Measurements from ENCODE around the gene MCC.

The MCC gene

DNA sequence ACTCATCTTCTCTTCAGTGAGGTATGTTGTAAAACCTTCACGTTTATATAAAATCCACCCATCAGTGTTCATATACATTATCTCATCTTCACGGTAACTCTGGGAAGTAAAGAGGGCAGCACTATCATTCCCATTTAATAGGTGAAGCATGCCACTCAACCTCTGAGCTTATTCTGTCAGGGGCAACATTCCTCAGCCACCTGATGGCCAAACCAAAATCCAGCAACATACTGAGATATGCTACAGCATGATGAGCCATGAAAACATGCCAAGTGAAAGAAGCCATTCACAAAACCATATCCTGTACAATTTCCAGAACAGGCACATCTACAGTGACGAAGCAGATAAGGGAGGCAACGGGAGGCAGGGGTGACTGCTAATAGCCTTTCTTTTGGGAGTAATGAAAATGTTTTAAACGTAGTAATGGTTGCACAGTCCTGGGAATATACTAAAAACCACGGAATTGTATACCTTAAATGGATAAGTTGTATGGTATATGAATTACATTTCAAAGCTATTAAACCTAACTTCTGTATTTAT, 220.8 kb downstream of the MCC start:
- DNase-seq, result no peak

DNA sequence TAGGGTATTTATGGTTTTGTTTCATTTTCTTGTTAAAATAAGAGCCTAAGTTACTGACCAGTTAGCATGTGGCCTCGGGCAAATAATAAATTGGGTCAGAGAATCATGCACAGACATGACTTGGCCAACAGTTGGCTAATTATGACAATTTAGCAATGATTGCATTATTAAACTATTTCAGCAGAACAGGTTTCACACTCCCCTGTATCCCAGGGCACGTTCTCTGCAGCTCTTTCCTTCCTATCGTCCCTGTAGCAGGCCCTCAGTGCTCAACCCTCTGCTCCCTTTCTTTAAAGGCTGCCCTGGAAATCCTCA, 221.4 kb downstream of the MCC start:
- no peak for DNase-seq

DNA sequence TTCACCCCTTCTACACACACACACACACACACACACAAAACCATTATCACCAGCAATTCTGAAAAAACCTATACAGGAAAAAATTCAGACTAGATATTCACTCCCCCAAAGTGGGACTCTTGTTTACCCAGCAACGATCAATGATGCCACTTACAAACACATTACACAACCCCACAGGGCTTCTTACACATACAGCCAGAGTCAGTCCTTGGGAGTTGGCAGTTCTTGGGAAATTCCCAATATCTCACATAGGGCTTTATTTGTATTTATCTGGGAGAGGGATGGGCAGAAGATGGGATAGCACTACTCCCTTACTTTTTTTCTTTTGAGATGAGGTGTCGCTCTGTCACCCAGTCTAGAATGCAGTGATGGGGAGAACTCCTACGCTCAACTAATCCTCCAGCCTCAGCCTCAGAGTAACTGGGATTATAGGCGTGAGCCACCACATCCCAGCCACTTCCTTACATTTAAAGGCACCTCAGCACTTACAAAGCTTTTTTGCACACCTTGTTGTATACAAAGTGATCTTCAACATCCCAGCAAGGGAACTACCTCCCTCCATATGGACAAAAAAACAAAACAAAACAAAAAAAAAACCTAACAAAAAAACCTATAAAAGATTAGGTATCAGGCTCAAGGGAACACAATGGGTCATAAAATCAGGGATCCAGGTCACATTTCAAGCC, 221.9 kb downstream of the MCC start:
- no peak for DNase-seq

DNA sequence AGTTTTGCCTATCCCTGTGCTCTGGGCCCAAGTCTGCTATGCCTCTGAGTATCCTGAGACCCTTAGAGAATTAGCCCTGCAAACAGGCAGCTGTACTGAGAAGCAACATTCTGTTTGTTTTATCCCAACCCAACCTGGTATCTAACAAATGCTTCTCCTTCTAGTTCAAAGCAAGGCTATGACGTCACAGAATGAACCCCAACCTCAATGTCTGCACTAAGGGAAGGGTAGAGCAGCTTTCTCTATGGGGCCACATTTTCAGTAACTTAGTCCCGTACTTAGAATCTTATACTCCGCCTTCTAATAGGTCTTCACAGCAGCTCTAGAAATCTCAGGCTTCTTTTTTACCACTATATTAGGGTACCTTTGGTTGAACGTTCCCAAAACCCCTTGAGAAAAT, 223.1 kb downstream of the MCC start:
- DNase-seq, result no peak

DNA sequence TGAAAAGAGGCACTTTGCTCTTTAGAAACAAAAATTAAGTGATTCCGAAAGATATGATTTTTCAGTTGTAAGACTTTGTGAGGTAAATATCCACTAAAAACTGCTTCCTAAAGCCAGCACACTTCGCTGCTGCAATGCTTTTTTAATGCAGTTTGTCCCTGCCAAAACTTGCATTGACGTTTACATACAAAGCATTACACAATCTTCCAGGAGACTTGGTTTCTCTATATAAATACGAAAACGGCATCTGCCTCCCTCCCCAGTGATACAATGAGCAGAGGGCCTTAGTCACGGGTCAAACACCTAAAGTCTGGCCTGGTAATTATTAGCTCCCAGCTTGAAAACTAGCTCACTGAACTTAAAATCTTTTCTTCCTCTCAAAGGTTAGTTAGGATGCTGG, 224.2 kb downstream of the MCC start:
- no peak for DNase-seq

DNA sequence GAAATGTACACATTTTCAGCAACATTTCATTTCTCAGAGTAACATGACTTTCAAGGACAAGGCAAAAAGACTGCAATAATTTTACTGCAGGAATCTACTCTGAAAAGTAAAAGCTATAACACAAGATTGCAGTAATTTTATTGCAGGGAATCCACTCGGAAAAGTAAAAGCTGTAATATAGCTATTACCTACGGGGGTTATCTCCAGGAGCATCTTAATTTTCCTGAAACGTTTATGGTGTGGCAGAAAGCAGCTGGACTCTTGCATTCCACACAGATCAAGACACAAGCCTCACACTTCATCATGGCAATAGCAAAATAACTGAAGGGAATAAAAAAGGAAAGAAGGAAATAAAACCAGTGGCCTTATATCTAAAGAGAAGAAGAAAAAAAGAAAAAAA, 224.7 kb downstream of the MCC start:
- DNase-seq, result no peak

DNA sequence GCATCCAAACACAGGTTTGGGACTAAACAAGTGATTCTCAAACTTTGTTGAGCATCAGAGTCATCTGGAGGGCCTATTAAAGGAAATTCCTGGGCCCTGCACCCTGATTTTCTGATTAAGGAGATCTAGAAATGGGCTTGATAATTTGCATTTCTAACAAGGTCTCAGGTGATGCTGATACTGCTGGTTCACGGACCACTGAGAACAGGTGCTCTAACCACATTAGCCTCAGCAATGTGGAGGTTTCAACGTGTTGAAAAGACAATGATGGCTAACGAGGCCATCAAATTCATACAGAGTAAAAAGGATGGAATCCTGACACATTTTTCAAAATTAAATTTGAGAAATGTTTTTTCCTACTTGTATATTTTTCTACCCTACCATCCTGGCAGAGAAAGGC, 225.6 kb downstream of the MCC start:
- DNase-seq, result no peak

DNA sequence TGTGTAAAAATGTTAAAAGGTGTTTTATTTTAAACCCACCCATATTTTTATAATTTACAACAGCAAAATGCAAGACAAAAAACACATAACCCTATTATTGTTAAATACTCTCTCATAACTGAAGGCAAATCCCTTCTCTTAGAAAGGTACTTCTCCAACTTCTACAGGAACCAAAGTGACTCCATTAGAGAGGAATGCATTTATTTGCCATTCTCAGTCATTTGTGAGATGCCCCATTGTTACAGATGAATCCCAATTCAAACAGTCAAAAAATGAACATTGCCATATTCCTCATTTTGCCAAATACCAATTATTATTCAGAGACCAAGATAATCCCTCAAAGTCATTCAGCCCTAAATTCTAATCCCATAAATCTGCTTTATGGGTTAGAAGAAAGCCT, 229.2 kb downstream of the MCC start:
- no peak for DNase-seq

DNA sequence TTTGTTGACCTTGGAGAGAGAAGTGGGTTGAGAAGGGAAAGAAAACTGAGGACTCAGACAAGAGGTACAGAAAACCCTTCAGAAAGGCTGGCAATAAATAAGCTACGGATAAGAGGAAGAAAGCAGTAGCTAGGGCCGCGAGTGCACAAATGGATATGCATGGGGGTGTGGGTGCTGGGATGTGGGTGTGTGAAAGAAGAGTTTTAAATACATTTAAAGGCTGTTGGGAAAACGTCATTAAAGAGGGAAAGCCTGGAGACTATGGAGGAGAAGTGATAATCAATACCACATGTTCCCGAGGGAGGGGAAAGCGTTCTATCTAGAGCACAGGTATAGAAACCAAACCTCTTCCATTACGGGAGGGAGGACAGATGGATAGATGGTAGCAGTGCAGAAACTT, 230.7 kb downstream of the MCC start:
- no peak for DNase-seq

DNA sequence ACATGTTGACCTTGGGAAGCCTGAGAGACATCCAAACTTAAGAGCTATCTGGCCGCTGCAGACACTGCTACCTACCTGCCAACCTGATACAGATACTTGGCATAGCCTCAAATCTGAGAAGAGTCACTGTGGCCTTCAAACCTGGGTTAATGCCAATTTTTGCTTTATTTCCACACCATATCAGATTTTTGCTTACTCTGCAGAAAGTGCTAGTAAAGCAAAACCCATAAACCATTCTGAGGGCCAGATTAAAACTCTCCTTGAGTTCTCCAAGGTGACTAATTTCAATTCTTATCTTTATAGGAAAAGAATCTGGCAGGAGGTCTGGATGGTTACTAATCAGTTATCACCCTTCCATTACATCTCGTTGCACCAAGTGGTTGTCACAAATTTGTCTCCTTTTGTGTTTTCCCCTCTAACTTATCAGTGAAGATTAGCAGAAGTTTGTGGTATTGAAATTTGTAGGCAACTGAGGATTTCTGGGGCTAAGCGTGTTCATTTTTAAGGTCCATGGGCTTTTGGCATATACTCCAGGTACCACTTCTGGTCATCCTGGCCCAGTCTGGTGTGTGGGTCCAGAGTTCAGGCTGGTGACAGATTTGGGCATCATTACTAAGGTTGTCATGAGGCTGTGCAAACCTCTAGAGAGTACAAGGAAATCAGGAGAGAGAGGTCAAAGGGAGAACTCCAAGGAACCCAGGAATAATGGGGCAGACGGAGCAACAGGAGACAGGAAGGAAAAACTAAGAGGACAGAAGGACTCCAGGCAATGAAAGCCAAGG, 231.4 kb downstream of the MCC start:
- DNase-seq, result no peak

DNA sequence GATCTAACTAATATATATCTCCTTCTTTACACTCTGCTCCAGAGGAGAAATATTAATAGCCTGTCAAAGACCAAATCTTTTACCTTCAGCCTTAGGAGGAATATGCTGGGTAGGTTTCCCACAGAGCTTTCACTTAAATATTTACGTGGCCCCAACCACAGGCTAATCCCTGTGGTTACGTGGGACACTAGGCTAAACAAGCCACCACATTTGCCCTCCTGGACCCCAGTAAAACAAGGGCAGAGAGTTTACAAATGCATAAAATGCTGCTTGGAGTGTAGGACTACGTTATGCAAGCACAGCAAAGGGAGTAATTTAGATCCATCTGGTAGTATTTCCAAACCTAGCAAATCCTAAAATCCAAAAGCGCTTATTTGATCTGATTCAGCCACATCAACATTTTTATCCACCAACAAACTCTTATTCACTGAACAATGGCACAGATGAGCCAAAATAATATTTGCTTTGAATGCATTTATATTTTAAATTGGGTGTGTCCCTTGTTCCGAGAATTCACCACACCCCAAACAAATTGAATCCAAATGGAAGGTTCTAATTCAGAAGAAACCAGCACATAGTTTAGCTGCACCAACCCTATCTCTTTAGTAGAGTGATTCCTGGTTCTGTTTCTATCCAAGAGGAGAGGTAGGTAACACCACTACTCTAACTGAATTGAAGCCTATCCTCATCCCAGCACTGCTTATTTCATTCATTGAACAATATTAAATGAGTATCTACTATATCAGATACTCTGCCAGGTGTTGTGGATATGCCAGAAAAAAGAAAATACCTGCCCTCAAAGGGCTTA, 232.5 kb downstream of the MCC start:
- DNase-seq, result no peak

DNA sequence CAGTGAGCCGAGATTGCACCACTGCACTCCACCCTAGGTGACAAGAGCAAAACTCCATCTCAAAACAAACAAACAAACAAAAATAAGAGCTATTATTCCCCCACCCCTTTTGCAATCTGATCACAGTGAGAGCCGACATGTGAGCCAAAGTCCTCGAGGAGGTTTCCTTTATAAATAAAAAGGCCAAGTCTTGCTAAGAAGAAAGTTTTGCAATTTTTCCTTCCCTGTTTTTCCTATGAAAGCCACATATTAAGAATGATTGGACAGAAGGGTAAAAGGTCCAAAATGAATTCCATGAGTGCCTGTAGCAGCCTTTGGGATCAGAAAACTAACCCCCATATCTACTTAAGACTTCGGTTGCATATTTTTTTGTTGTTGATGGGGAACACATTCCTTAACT, 233.1 kb downstream of the MCC start:
- DNase-seq, result no peak

DNA sequence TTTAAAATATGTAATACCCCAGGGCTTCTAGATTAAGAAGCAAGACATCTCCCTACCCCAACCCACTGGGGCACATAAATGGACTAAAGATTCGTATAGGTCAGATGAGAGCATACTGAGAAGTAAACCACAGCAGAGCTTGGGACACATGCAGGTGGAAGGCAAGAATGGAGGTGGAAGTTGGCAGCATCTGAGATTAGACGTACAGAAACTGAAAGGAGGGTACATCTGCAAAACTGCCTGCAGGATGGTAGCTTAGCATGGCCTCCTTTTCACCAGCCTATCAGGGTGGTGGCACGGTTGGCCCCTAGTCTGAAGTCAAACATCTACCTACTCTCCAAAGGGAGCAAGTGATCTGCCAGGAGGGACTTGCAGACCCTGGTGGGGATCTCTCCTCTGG, 235.2 kb downstream of the MCC start:
- DNase-seq, result no peak

DNA sequence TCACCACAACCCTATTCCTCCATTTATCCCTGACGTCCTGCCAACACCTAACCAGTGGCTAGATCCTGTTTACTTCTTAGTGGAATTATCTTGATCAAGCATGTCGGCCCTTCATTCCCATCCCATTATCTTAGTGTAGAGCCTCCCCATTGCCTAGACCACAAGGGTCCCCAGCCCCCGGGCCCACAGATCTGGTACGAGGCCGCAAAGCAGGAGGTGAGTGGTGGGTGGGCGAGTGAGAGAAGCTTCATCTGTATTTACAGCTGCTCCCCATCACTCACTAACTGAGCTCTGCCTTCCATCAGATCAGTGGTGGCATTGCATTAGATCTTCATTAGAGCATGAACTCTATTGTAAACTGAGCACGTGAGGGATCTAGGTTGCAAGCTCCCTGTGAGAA, 236.2 kb downstream of the MCC start:
- DNase-seq, result no peak

DNA sequence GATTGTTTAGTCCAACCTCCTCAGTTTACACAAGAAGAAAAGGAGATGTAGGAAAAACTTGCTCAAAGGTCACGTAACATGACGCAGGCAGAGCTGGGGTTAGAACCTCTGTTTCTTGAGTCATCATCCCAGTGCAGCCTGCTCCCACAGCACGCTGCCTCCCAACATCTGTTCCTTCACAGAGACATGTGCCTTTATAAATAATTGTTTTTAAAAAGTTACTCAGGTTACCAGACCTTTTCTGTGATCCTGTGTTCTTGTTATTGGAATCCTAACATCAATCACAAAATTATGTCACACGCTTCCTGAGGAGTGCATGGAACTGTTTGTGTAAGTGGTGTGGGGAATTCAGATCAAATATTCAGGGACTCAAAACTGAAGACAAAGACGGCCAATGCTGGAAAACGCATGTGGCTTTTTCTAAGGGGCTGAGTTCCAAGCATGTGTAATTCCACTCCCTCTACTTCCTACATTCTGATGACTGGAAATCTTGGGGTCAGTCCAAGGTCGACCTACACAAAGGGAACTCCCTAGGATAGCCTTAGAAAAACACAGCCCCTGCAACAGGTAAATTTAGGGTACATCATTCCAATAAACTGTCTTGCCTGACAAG, 237.8 kb downstream of the MCC start:
- no peak for DNase-seq

DNA sequence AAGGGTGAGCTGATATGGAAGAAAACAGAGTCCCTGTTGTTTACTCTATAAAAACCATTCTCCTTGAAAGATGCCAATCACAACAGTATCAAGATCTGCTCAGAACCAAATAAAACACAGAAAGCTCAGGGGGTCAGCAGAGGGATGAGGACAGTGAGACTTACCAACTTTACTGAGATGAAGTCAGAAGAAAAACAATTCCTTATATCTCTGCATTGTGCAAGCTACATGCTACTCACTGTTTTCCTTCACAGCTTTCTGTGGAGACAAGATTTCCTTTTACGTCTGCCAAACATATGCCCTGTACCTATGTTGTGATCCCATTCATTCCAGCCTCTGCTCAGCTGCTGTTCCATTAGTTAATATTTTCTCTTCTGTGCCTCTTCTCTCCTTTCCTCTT, 239.0 kb downstream of the MCC start:
- DNase-seq, result no peak

DNA sequence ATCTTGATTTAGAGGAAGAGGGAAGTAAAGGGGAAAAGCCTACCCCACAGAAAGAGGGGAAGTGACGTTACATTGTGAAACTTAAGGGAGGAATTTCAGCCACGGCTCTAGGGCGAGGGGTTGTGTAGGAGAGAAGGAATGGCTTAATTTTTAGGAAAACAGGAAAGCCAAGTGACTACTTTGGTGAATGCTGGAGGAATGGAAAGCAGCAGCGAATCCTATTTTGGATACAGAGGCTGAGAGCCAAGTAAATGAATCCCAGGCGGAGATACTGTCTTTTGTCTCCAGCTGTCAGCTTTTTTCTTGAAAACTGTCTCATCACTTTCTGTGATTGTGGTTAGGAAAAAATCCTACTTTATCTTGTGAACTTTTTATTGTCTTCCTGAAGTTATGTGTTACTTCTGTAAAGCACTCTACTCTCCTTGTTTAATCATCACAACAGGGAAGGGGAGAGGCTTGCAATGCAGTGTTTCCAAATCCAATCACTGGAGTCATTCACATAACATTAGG, 241.8 kb downstream of the MCC start:
- DNase-seq, result no peak

DNA sequence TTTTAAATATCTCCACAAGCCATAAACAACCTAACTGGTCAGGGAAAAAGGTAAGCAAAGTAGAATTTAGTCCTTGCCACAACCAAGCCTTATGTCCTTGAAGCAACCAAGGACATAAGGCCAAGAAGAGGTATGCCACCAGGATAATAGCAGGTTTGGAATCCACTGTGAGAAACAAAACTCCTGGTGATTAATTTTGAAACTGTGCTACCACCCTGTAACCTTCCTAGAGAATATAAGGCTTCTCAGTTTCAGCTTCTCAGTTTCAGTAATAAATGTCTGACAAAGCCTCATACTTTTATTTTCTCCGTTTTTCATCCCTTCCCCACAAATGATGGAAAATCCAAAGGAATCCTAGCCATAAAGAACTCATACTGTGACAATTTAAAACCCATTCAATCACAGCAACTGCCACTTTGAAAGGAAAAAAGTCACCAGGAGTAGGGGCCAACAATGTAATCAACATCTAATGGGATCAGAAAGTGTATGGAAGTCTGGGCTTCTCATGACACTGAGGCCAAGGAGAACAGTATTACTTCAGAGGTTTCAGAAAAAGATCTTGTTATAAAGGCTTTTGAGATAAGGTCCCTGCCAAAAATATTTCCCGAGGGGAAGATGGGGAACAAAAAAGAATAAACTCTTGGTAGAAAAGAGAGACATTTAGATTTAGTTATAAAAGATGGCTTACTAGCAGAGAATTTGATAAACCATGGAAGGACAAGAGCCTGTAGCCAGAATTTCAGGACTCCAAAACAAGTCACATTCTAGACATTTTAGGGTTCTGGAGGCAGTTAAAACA, 242.6 kb downstream of the MCC start:
- no peak for DNase-seq

DNA sequence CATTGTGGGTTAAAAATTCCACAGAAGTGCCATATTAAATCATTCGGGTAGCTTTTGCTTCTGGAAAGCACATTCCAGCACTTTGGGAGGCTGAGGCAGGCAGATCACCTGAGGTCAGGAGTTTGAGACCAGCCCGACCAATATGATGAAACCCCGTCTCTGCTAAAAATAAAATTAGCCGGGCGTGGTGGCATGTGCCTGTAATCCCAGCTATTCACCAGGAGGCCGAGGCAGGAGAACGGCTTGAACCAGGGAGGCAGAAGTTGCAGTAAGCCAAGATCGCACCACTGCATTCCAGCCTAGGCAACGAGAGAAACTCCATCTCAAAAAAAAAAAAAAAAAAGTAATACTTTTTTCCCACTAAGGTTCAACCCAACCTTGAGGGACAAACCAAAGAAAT, 243.3 kb downstream of the MCC start:
- DNase-seq, result no peak

DNA sequence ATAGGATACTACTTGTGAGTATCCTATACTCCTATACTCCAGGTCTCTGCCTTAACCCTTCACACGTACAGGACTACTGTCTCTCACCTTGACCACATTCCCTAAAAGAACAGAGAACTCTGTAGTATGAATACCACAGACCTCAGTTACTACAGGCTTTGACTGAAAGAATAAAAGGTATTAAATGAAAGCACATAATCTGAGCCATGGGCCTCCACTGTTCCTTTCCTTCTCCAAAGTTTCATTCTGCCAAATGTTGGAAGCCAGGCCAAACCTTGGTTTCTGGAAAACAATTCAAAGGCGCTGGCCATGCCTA, 244.9 kb downstream of the MCC start:
- DNase-seq, result no peak

DNA sequence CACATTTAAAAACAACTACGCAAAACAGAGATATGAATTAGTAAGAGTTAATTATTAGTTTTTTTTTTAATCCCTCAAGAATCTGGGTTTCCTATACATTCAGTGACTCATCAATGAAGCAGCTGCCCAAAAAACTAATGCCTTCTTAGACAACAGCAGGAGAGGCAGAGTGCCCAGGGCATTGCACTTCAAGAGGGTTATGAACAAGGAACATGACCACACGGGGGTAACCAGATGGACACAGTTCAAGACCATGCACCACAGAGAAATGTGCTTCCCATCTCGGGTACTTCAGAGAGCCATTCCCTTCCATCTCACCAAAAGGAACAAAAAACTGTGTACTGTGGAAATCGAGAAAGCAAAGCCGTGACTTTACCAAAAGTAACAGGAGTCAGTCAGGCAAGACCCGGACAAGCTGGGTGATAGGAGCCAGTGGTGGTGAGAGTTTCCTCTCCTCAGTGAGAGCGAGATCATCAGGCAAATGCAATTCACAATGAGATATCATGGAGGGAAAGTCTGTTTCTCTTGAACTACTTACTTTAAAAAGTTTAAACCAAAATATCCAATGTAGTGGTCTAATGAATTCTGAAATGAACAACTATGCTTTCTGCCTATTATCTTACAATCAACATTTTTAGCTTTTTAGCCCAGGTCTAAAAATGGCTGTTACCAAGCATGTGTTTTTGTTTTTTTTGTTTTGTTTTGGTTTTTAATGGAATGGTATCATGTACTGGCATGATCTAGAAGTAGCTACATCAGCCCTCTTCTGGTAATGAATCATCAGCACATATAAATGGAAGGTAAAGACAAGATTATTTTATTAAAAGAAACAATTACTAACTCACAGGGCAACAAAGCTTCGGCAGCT, 245.5 kb downstream of the MCC start:
- no peak for DNase-seq

Data from stimulated activated CD4-positive, alpha-beta T cell treated with anti-CD3 and anti-CD28 coated beads, Interleukin-2, amount 100 ng/mL, for 24 hours (primary cell).